ENCODE results near the gene GNAI3. TPM values are rescaled to one million over a fixed set of nuclear protein-coding genes. Genes with fewer than 3 reads are reported as not detected.

The GNAI3 gene
- total and polyA plus RNA-seq, 8 donors: 1.1 to 3.9 (median 2.8) TPM

DNA sequence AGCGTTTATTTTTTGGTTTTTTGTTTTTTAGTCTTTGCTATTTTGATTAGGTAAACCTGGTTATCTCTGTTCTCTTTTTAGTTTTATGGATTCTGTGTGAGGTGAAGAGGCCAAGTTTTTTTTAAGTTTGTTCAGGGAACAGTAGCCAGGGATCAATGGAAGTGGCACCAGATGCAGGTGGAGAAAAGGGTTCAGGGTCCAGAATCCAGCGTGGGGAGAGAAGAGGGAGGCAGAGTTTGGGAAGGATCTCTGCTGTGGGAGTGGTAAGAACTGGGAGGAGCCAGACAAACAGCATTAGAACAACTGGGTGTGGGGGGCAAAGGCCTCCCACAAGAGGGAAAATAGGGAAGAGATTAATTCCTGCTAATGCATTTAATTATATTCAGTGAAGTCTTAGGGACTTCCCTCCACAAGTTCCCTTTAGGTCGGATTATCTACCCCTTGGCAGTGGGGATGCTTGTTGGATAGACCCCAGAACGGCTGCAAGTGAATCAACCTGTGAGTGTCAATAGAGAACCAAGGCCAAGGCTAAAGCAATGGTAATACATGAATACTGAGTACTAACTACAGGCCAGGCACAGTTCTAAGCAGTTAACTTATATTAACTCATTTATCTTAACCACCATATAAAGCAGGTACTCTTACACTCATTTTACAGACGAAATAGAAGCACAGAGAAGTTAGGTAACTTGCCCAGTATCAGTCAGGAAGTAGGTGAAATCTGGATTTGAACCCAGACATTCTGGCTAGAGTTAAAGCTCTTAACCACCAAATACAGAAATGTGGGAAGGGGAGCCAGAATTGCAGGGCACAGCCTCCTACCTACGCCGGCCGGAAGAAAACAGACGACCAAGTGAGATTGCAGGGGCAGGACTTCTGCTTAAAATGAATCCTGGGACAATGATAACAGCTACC is 70.5 kb downstream of the GNAI3 start:
- Histone ChIP-seq H3K9me3 (no peaks in the 10 kb centered on the region), H3K36me3 (no peaks in the 10 kb centered on the region), H3K27ac (peak overlapping the region; percentile 39 to 84 (median 72)), H3K4me1 (peaks cover 3 to 15% (median 14%) of the 10 kb centered on the region in 3 donors), H3K4me3 (peak overlapping the region in 3 of 4 donors; percentile 66 to 84 (median 80)), H3K27me3 (no peaks in the 10 kb centered on the region)
- TF ChIP-seq, protein P1, sequence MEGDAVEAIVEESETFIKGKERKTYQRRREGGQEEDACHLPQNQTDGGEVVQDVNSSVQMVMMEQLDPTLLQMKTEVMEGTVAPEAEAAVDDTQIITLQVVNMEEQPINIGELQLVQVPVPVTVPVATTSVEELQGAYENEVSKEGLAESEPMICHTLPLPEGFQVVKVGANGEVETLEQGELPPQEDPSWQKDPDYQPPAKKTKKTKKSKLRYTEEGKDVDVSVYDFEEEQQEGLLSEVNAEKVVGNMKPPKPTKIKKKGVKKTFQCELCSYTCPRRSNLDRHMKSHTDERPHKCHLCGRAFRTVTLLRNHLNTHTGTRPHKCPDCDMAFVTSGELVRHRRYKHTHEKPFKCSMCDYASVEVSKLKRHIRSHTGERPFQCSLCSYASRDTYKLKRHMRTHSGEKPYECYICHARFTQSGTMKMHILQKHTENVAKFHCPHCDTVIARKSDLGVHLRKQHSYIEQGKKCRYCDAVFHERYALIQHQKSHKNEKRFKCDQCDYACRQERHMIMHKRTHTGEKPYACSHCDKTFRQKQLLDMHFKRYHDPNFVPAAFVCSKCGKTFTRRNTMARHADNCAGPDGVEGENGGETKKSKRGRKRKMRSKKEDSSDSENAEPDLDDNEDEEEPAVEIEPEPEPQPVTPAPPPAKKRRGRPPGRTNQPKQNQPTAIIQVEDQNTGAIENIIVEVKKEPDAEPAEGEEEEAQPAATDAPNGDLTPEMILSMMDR (IDR thresholded peaks at IDR 0.05): no peak
- DNase-seq (peak in 2 of 6 donors; percentile 18 to 55), FAIRE-seq (no peak), ATAC-seq (peak; percentile 11 to 41 (median 32))
- 9 to 11% methylated on average over 9 of the region's 9 CpGs for WGBS, 2 donors
- intact Hi-C loops (cut with DNase I): no loop called here

DNA sequence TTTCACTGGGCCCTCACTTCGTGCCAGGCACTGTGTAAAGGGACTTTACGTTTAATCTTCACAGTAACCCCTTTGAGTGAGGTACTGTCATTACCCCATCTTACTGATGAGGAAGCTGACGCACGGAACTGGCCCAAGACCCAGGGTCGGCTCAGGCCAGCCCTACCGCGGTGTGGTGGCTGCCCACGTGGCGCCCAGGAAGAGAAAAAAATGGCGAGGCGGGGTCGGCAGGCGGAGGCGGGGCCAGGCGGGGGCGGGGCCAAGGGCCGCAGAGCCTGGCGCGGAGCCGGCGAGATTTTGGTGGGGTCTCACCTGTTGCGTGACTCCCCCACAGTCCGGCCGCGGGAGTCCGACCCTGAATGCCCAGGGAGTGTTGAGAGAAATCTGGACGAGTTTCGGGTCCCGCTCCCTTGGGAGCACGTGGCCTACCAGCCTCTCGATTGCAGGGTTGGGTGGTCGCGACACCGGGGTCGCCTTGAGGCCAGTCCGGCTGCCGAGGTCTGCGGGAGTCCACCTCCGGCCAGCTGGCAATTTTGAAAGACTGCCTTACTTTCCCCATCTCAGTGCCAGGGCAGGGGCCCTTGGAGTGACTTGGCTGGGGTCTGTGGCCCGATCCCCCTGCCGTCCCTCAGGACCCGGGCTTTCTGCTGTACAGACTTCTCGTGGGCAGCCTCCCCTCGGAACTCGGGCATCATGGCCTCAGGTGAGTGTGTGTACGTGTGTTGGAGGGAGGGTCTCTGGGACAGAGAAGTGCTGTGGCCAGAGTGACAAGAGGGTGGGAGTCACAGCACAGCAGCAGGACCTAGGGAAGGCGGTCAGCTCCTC is 71.4 kb downstream of the GNAI3 start, which contains the start of the genes AMPD2 and GNAT2:
Gene AMPD2 (plus strand): TSS at position 262 of the 825 bp plus-strand sequence. CDS start 1,339 bp downstream, outside the sequence.
Gene GNAT2 (minus strand): TSS at position 41 of the 825 bp plus-strand sequence. CDS start 6,746 bp downstream, outside the sequence.
- intact Hi-C loops (cut with DNase I): no loop called here
- Histone ChIP-seq H3K36me3 (no peaks in the 10 kb centered on the region), H3K9me3 (no peaks in the 10 kb centered on the region), H3K27me3 (no peaks in the 10 kb centered on the region), H3K4me1 (peaks cover 3 to 15% (median 14%) of the 10 kb centered on the region in 3 donors), H3K27ac (peak within 1 kb of the TSS; percentile 39 to 84 (median 72)), H3K4me3 (peak within 1 kb of the TSS; percentile 66 to 84 (median 77))
- peak; percentile 82 to 87 (median 82) for ATAC-seq
- no peak for FAIRE-seq
- peak; percentile 81 to 88 (median 84) for DNase-seq
- TF ChIP-seq, protein P1 (IDR thresholded peaks at IDR 0.05): no peak
- WGBS, 2 donors: 0 to 1% methylated on average over 46 to 47 of the region's 47 CpGs

DNA sequence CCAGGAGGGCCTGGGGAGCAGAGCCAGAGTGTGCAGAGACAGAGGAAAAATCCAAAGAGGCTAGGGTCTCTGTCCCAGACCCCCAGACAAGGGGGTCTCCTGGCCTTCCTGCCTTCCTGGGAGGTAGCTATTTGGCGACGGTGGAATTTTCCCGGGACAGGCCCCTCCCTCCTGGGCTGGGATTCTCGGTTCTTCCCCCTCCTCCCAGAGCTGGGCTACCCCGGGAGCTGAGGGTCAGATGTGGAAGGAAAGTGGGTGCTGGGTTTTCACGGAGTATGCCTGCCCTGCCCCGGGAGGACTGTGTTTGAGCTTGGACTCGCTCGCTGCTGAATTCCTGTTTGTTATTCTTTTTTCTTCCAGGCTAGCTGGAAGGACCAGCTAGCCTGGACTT is 72.0 kb downstream of the GNAI3 start:
- TF ChIP-seq, protein P1 (IDR thresholded peaks at IDR 0.05): no peak
- peaks cover 3 to 15% (median 14%) of the 10 kb centered on the region in 3 donors for H3K4me1 ChIP-seq
- H3K36me3 ChIP-seq: no peaks in the 10 kb centered on the region
- peak in 3 of 6 donors; percentile 36 to 64 (median 52) for DNase-seq
- H3K4me3 ChIP-seq: peak overlapping the region; percentile 66 to 84 (median 77)
- WGBS, 2 donors: 0% methylated on average over 7 to 9 of the region's 9 CpGs
- no peaks in the 10 kb centered on the region for H3K27me3 ChIP-seq
- peak; percentile 31 to 41 (median 38) for ATAC-seq
- intact Hi-C loops (cut with DNase I): no loop called here
- peak overlapping the region; percentile 39 to 84 (median 72) for H3K27ac ChIP-seq
- H3K9me3 ChIP-seq: no peaks in the 10 kb centered on the region
- FAIRE-seq: no peak

DNA sequence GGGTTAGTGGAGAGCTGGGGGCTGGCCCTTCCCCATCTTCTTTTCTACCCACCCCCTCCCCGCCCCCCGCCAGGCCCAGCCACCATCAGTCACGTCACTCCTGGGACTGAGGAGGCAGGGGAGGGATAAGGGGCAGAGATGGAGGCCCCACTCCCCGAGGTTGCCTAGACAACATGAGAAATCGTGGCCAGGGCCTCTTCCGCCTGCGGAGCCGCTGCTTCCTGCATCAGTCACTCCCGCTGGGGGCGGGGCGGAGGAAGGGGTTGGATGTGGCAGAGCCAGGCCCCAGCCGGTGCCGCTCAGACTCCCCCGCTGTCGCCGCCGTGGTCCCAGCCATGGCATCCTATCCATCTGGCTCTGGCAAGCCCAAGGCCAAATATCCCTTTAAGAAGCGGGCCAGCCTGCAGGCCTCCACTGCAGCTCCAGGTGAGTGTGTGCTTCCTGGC is 72.4 kb downstream of the GNAI3 start:
- WGBS, 2 donors: 0% methylated on average over 15 to 18 of the region's 18 CpGs
- H3K27ac ChIP-seq: peak overlapping the region; percentile 39 to 84 (median 72)
- H3K27me3 ChIP-seq: no peaks in the 10 kb centered on the region
- TF ChIP-seq, protein P1 (IDR thresholded peaks at IDR 0.05): no peak
- peak overlapping the region; percentile 66 to 84 (median 77) for H3K4me3 ChIP-seq
- intact Hi-C loops (cut with DNase I): no loop called here
- peak; percentile 66 to 81 (median 77) for ATAC-seq
- peaks cover 0 to under 1% (median 0%) of the 10 kb centered on the region in 3 donors for H3K36me3 ChIP-seq
- no peak for FAIRE-seq
- no peaks in the 10 kb centered on the region for H3K9me3 ChIP-seq
- peaks cover 3 to 15% (median 14%) of the 10 kb centered on the region in 3 donors for H3K4me1 ChIP-seq
- DNase-seq: peak; percentile 84 to 95 (median 90)

All from pancreas (tissue), 10 donors.